ENCODE data around the gene ZNF728.

GRCh38 chr19:22945560-22945959 lies 57.4 kb downstream of the ZNF728 start:
- no peak for TF ChIP-seq EZH2 (IDR thresholded peaks at IDR 0.05; ENCODE audit: borderline replicate concordance, low read depth, low read length, poor library complexity, severe bottlenecking)
- TF ChIP-seq CTCF (conservative IDR thresholded peaks at IDR 0.05; ENCODE audit: low read depth, low read length): no peak
